HG03520 (cell line): Measurements from ENCODE around the gene WDR18.

ENCODE experiments used
- ATAC-seq: cut with Tn5 transposase; IDR thresholded peaks from one replicate; pipeline ENCODE4 v1.9.1; 2021; ENCODE audit warnings: mild to moderate bottlenecking, moderate library complexity; ENCODE audit not compliant: unreplicated experiment

The WDR18 gene, protein sequence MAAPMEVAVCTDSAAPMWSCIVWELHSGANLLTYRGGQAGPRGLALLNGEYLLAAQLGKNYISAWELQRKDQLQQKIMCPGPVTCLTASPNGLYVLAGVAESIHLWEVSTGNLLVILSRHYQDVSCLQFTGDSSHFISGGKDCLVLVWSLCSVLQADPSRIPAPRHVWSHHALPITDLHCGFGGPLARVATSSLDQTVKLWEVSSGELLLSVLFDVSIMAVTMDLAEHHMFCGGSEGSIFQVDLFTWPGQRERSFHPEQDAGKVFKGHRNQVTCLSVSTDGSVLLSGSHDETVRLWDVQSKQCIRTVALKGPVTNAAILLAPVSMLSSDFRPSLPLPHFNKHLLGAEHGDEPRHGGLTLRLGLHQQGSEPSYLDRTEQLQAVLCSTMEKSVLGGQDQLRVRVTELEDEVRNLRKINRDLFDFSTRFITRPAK

DNA sequence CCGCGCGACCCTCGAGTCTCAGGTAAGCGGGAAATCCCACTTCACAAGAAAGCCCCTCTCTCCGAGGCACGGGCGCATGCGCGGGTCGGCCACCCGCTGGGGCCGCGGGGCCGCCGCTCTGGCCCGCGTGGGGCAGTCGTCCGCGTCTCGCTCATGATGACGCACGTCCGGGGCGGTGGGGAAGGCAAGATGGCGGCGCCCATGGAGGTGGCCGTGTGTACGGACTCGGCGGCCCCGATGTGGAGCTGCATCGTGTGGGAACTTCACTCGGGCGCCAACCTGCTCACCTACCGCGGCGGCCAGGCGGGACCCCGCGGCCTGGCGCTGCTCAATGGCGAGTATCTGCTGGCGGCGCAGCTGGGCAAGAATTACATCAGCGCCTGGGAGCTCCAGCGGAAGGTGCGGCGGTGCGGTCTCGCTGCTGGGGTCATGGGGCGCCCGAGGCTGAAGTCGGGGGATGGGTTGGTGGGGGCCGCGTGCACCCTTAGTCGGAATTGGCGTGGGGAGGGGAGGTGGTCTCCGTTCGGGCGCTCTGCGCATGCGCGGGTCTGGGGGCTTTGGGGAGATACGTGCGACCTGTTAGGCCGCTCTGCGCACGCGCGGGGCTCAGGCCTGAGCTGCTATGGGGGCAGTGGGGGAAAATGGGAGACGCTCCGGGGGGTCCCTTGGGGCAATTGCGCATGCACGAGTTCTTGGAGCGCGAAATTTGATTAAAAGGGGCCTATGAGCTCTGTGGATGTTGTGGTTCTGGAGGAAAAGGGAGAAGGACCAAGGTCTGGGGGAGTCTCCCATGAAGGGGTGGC is at the start of gene WDR18:
TSS of gene WDR18 (plus strand) at position 181 of the 803 bp plus-strand sequence. CDS start at position 190, 9 bp downstream.
- peak; percentile 54 for ATAC-seq

DNA sequence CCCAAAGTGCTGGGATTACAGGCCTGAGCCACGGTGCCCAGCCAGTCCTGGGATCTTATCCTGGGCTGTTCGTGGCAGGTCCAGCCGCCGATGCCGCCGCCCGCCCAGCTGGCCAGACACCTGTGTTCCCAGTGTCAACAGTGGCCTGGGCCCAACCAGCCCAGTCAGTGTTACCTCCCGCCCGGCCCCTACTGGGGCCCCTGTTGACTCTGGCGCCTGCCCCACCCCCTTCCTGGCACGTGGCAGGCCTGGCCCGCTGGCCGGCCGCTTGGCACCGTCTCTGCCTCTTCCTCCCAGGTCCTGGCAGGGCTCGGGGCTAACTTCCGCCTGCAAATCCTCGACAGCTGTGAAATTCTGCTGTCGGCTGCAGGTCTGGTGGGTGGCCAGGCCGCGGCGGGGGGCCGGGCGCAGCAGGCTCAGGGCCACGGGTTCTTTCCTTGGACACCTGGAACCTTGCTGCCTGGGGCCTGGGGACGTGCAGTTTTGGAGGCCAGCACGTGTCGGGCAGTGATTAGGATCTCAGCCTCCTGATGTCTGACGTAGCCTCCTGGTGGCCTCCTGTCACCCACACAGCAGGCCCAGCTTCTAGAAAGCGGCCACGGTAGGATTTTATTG is 49.2 kb upstream of the WDR18 start:
- no peak for ATAC-seq

DNA sequence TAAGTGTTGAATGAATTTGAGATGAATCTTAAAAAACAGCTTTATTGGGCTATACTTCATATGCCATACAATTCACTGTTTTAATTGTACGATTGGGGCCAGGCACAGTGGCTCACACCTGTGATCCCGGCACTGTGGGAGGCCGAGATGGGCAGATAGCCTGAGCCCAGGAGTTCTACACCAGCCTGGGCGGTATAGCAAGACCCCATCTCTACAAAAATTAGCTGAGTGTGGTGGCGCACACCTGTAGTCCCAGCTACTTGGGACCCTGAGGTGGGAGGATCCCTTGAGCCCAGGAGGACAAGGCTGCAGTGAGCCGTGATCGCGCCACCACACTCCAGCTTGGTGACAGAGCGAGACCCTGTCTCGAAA is 48.0 kb upstream of the WDR18 start:
- ATAC-seq, result no peak

DNA sequence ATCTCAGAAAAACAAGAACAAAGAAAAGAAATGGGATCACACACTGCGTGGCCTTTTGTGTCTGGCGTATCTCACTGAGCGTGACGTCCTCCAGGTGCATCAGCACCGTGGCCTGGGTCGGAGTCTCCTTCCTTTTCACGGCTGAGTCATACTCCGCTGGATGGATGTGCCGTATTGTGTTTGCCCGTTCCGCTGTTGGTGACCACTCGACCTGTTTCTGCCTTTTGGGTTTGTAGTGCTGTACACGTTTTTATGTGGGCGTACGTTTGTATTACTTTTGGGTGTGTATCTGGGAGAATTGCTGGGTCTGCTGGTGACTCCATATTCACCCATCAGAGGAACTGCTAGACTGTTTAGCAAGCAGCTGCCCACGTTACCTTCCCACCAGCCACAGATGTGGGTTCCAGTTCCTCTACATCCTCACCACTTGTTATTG is 46.9 kb upstream of the WDR18 start:
- no peak for ATAC-seq

DNA sequence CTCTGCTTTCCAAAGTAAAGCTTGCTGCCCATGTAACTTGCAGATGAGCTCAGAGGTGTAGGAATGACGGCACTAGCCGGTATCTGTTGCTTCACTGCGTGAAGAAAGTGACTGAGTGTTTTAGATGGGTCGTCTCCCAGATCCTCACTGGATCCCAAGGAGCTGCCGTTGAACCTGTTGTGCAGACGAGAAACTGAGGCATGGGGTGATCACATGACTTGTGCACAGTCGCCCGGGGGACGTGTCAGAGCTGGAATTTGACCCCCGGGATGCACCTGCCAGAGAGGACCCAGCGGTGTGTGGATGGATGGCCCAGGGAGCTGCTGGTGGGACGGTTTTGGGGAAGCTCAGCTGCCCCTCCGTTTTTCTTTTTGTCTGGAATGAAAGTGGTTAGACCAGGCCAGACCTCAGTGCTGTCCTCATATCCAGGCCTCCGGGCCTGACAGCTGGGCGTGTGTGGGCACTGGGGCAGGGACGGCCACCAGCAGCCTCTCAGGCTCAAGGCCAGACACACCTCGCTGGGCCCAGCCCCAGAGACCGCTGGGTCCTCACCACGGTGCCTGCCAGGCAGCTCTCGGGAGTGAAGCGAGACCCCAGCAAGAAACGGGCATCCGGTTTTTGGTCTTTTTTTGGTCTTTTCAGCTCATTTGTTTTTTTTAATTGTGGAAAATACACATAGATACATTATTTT is 45.8 kb upstream of the WDR18 start:
- ATAC-seq, result no peak

DNA sequence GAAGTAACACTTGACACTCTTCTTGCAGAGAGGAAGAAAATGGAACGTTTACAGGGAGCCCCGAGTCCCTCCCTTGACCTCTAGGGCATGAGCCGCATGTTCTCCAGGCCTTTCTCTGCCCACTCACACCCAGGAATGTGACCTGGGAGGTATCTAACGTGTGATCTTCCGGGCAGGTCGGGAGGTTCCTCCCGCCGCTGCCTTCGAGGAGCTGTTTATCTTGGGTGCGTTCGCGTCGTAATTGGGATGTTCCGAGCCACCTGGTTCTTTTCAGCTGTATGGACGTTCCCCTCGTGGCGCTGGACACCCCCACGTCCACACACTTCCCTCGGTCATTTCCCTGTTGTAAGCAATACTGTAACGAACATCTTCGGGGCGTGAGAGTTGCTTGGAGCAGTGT is 44.7 kb upstream of the WDR18 start:
- no peak for ATAC-seq

DNA sequence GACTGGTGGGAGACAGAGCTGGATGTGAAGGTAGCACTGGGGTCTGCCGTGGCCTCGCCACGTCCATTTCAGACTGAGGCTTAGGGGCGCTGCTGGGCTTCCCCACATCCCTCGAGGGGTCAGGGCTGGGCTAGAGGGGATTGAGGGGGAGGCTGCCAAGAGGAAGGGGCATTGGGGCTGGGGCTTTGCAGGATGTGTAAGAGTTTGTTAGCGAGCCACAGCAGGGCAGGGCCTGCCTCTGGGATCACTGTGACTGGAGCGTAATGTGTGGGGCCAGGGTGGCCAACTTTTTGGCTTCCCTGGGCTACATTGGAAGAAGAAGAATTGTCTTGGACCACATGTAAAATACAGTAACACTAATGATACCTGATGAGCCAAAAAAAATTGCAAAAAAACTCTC is 44.2 kb upstream of the WDR18 start:
- ATAC-seq, result no peak

DNA sequence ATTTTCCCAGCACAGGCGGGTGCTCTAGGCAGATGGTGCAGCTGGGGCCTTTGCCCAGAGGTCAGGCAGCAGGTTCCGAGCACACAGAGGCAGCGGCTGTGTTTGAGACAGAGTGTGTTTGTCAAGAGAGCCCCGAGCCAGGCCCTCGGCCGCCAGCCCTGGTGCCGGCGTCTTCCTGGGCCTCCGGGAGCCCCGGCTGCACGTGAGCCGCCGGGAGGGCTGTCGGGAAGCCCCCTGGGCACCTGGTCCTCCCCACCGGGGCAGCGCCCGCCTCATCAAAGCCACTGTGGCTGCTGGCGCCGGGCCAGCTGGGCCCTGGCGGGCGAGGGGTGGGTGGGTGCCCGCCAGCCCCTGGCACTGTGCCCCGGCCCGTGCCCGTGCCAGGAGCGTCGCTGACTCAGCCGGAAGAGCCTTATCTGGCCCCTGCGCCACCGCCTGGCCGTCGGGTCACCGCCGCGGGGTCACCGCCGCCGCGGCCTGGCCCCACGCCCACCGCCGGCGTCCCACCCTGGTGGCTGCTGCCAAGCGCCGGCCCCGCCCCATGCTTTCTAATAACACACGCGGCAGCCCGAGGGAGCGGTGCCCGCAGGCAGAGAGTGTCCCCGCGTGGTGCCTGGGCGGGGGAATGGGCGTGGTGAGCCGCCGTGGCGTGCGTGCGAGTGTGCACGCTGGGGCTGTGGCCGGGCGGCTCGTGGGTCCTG is 43.4 kb upstream of the WDR18 start:
- ATAC-seq, result no peak

DNA sequence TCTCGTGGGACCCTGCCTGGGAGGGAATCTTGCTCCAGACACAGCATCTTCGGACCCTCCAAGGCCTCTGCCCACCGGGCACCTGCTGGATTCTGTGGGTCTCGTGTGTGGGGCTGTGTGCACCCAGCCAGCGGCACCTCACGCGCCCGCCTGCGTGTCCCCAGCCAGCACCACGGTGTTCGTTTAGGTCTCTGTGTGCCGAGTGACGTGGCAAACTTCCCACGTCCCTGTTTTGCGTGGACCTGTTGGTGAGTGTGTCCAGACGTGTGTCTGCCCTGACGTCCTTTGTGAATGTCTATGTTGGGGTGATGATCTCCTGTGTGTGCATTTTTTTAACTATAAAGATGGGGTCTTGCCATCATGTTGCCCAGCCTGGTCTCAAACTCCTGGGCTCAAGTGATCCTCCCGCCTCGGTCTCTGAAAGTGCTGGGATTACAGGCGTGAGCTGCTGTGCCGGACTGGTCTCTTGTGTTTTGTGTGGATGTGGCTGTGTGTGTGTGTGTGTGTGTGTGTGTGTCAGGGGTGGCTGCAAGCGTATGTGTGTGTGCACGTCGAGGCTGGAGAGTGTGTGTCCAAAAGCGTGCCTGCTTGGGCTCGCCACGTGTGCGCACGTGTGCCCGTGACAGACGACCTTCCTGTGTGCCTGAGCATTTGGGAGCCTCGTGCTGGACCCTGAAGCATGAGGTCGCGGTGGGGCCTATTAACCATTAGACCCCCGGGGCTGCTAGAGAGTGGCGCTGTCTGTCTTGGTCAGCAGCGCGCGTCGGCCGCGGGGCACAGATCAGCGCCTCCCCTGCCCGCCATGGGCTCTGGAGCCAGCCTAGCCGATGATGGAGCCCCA is 42.6 kb upstream of the WDR18 start:
- ATAC-seq, result no peak

DNA sequence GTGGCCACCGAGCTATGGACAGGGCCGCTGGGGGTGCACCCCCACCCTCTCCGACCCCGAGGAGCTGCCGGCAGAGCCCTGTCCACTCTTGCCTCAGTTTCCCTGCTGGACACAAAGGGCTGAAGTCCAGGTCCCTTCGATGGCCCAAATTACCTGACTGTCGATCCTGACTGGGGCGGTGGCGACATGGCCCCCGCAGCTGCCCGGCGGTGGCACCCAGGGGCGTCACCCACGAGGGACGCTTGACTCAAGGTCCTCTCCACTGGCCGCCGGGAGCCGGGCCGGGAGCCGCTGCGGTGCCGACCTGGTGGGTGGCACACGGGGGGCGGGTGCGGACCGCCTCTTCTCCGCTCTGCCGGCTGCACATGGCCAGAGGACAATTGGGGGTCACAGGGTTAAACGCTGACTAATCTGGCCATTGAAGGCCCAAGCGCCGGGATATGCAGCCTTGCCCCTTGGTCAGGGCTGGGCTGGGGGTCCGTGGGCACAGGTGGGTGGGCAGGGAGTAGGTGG is 42.0 kb upstream of the WDR18 start:
- ATAC-seq, result no peak

DNA sequence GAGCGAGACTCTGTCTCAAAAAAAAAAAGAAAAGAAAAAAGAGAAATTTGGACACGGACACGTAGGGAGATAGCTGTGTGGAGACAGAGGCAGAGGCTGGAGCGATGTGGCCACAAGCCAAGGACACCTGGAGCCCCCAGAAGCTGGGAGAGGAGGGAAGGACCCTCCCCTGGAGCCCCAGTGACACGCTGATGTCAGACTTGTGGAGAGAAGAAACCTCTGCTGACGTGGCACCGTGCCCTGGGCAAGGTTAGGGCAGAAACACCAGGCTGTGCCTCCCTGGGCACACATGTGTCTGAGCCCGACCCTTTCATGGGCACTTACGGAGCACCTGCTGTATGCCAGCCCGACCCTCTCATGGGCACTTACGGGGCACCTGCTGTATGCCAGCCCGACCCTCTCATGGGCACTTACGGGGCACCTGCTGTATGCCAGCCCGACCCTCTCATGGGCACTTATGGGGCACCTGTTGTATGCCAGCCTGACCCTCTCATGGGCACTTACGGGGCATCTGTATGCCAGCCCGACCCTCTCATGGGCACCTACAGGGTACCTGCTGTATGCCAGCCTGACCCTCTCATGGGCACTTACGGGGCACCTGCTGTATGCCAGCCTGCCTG is 40.5 kb upstream of the WDR18 start:
- ATAC-seq, result no peak

DNA sequence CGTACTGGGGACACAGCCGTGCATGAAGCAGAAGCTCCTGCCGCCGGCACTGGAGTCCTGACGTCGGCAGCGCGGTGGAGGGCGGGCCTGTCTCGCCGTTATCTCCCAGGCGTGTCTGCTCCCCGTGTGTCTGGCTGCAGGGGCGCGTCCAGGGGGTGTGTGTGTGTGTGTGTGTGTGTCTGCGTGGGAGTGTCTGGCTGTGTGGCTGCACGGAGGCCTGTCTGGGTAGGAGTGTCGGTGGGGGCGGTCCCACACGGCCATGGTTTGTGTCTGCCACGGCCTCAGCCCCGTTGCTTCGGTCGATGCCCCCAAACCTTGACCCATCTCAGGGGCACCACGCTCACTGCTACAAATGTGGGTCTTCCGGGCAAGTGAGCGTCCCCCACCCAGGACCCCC is 40.0 kb upstream of the WDR18 start:
- no peak for ATAC-seq

DNA sequence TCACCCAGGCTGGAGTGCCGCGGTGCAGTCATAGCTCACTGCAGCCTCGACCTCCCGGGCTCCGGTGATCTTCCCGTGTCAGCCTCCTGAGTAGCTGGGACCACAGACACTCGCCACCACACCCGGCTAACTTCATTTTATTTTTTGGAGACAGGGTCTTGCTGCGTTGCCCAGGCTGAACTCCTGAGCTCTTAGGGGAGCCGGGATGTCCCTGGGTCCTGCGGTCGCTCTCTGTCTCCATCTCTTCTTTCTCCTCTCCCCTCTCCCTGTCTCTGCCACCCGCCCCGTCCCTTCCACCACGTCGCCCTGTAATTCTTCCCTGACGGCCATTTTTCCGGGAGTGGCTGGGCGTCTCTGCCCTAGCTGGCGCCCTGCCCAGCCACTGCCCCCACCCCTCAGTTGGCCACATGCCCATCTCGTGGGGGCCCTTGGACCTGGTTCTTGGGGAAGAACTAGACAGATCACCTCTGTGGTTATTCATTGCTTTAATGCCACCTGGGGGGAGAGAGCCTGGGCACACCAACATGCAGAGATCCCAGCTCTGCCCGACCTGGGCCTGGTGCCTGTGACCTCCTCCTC is 39.4 kb upstream of the WDR18 start:
- ATAC-seq, result no peak

DNA sequence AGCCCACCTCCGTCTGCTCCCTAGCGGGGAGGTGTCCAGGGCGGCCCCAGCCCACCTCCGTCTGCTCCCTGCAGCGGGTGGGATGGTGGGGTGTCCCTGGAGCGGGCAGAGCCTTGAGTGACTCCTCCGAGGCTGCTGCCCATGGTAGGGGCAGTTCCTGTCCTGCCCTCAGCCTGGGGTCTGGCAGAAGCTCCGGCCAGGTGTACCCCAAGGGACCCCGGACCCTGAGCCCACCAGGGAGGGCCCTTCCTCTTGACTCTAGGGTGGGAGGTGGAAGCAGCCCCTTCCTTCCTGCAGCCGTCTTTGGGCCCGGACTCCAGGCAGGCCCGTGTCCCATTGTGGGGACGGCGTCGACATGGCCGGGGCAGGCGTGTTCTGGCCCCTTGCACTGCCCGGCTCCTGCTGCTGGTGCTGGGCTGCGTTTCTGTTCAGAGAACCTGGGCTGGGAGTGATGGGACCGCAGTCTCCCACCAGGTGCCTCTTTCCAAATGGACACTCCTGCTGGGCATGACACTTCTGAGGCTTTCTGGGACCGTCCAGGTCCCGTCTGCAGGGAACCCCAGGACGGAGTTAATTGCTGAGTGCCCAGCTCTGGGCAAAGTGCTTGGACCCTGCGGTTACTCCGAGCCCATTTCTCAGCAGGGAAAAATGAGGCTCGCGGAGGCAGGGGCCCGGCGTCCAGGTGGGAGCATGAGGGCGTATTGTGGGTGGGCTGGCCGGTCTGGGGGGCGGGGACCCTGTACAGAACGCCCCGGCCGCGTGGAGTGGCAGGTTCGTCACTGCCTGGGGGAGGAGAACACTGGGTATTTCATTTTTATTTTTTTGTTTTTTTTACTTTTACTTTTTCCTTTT is 38.5 kb upstream of the WDR18 start:
- ATAC-seq, result no peak

DNA sequence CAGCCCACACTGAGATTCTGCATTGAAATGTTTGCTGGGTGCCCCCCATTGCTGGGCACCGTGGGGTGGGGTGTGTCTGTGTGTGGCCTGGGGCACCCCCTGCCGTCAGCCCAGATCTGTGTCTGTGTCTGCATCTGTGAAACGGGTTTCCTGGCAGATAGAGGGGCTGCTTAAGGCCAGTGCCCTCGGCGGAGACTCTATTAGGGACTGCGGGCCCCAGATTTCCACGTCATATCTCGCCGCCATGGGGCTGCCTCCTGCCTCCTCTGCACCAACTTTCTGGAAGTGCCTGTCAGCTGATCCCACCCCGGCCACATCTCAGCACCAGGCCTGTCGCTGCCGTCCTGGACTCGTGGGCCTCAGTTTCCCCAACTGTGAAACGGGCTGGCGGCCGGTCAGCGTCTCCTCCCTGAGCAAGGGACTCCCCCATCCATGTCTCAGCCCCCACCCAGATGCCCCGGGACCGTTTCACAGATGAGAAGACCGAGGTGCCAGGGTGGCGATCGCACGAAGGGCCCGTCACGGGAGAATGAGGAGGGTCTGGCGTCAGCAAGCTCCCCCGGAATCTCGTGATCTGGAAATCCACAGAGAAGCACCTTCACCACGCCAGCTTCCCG is 36.9 kb upstream of the WDR18 start:
- no peak for ATAC-seq

DNA sequence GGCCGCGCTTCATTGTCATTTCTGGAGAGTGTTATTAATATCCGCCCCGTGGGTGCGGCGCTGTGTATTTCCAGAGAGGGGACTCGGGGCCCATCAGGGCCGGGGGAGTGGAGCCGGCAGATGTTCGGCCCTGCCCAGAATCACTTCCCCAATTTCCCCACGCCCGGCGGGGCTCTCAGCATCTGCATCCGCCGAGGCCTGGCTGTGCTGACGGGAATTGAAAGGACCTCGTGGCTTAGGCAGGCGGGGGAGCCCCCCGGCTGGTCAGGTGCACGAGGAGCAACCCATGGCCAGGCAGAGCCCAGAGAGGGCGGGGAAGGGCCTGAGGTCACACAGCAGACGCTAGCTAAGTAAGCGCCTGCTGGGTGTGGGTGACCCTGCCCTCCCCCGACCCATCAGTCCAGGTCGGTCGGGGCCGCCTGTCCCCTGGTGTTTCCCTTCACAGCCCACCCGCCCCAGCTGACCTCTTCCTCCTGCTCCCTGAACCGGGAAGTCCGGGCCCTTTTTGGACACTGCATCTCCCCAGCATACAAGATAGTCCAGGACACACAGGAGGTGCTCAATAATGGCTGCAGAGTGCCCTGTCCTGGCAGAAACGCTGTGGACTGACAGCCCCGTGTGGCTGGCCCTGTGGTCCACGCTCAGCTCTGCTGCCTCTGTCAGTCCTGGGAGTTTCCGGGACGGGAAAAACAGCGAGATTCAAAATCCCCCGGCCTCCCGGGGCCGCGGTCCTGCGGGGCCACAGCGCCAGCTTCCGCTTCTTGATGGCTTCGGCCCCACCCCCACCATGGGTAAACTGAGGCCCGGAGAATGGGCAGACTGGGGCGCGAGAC is 36.2 kb upstream of the WDR18 start:
- ATAC-seq, result peak; percentile 61
